HG03378 (cell line): Measurements from ENCODE around the gene DDX41.
"Not testable (repeated sequence)": the region's sequence is repeated elsewhere in the genome, so short reads cannot be mapped to it uniquely, and the experiment has no call there.

Experiments used
- ATAC-seq: cut with Tn5 transposase; IDR thresholded peaks from one replicate; pipeline ENCODE4 v1.9.1; 2021; ENCODE audit warnings: mild to moderate bottlenecking, moderate library complexity; ENCODE audit not compliant: unreplicated experiment

DDX41 gene

DNA sequence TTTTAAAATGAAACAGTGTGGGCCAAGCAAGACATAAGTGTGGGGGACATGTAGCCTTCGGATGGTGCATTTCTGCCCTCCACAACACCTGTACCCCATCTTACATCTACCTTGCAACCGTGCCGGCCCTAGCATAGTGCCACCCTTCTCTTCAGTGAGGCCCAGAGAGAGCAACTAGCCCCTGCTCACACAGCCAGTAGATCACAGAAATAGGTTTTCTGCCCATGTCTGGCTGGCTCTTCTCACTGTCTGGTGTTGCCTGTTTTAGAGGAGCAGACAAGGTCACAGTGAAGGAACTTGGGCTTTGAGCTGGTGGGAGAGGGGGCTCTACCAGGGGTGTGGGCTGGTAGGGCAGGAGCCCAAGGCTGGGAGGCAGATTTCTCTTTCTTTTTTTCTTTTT is 30.5 kb downstream of the DDX41 start:
- ATAC-seq = no peak

DNA sequence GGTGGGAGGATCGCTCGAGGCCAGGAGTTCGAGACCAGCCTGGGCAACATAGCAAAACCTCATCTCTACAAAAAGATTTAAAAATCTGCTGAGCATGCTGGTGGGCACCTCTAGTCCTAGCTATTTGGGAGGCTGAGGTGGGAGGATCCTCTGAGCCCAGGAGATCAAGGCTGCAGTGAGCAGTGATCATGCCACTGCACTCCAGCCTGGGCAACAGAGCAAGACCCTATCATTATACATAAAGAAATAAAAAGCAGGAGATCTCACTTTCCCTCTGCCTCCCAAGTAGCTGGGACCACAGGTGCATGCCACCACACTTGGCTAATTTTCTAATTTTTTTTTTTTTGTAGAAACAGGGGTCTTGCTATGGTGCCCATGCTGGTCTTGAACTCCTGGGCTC is 31.0 kb downstream of the DDX41 start:
- ATAC-seq = not testable (repeated sequence)

DNA sequence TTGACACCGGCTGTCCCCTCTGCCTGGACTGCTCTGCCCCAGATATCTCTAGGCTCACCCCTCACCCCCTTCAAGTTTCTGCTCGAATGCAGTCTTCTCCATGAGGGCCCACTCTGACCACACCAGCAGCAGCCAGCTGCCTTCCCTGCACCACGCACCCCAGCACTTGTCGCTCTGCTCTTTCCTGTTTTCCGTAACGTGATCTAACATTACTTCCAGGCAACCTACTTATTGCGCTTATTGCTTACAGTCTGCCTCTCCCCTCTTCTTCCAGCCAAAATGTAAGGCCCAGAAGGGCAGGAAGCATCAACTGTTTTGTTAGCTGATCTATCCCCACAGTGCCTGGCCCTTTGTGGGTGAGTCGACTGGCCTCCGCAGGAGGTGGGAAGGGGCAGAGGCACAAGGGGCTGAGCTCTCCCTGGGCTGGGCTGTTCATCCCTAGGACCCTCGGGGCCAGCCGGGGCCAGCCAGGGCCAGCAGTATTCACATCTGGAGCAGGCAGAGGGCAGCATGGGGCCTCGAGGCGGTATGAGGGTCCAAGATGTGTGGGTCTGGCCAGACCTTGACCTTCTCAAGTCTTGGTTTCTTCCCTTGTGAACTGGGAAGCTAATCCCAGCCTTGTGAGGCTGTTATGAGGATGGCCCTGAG is 31.7 kb downstream of the DDX41 start:
- no peak for ATAC-seq

DNA sequence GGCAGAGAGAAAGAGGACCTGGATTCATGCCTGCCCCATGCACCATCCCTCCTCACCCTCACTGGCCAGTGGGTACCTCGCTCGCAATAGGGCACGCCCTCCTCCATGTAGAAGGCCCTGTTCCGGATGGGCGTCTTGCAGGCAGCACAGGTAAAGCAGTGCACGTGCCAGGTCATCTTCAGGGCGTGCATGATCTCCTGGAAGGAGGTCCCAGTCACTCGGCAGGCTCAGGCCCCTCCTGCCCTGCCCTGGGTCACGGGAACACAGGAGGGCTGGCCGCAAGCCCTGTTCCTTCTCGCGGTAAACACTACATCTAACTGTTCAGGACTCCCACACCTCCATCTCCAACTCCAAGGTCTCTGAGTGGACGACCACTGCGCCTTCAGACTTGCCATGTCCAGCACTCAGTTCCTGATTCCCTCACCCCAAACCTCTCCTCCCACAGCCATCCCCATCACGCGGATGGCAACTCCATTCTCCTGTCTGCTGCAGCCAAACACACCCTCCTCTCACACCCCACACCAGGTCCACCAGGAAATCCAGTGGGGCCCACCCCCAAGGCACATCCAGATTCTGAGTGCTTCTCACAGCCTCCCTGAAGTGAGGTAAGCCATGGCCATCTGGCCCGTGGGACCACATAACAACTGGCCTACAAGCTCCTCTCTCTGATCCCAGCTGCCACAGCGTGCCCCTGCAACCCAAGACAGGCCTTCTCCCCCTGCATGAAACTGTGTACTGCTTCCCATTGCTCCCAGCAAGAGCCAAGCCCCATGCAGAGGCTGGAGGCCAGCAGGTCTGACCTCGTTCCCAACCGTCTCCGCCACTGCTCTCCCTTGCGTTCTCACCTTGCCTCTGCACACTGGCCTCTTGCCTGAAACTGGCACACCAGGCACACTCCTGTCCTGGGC is 32.5 kb downstream of the DDX41 start:
- ATAC-seq = no peak

DNA sequence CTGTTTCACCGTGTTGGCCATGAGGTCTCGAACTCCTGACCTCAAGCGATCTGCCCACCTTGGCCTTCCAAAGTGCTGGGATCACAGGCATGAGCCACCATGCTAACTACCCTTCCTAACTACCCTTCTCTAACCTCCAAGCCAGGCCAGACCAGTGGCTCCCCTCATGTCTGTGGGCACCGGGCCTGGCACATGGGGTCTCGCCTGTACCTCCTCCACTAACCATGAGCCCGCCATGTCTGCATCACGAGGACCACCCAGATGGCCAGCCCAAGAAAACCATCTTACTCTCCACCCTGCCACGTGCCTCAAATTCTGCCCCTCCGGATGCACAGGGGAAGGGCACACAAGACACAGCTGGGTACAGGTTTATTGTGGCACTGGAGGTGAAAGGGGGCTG is 33.7 kb downstream of the DDX41 start:
- no peak for ATAC-seq

DNA sequence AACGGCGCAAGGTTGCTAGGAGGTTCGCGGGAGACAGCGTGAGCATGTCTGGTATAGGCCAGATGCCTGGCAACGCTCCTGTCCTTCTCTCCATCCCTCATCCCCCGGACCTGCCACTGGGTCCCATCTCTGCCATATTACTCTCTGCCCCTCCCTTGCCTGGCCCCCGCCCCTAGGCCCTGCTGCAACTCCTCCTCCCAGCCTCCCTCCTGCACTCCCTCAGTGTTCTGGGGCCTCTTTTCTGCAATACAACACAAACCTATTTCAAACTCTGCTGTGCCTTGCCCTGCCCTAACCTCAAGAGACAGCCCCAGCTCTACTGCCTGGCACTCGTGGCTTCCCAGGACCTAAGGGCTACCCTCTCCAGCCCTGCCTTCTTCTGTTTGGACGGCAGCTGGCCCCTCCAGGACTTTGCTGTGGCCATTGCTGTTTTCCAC is 34.4 kb downstream of the DDX41 start:
- no peak for ATAC-seq

DNA sequence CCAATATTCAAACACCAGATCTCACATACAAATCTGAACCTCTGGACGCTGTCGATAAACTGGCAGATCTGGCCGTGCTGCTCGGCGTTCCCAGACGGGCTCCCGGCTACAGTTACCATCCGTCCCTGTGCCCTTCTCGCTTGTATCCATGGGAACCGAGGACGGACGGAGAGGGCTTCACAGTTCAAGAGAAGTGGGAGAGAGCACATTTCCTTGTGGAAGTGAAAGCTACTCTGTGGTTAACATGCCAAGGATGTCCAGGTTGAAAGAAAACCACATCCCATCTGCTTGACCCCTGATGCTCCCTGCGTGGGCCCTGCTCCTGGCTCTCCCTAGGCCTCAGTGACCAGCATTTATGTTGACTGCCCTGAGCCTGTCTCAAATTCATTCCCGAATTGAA is 37.0 kb downstream of the DDX41 start:
- ATAC-seq = no peak

DNA sequence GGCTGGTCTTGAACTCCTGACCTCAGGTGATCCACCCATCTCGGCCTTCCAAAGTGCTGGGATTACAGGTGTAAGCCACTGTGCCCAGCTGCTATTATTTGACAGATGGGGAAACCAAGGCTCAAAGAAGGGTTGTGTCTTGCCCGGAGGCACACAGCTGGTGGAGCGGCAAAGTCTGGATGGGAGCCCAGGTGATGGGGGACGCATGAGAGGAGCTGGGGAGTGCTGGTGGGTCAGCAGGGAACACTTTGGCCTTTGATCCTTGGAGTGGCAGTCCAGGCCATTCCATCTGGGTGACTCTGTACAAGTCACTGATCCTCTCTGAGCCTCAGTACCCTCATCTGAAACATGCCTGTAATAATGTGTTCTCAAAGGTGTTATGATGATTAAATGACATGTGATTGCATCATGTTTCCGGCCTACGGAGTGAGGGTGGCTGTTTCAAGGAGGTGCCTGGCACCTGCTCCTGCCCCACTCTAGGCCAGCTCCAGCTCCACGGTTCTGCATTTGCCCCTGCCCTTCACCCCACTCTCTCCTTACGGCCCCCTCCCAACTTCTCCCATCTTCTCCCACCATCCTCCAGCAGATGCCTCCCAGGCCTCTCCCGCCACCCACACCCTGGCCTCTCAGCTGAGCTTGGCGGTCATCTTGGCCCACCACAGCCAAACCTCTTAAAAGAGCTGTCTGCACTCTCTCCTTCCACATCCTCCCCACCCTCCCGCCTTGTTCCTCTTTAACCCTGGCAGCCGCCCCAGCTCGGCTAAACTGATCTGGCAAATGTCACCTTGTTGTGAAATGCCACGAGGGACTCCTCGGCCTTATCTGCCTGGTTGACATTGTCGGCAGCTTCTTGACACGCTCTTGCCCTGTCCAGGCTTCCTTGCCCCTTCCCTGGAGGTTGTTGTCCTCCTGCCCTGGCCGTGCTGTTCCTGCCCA is 37.8 kb downstream of the DDX41 start:
- ATAC-seq = no peak

DNA sequence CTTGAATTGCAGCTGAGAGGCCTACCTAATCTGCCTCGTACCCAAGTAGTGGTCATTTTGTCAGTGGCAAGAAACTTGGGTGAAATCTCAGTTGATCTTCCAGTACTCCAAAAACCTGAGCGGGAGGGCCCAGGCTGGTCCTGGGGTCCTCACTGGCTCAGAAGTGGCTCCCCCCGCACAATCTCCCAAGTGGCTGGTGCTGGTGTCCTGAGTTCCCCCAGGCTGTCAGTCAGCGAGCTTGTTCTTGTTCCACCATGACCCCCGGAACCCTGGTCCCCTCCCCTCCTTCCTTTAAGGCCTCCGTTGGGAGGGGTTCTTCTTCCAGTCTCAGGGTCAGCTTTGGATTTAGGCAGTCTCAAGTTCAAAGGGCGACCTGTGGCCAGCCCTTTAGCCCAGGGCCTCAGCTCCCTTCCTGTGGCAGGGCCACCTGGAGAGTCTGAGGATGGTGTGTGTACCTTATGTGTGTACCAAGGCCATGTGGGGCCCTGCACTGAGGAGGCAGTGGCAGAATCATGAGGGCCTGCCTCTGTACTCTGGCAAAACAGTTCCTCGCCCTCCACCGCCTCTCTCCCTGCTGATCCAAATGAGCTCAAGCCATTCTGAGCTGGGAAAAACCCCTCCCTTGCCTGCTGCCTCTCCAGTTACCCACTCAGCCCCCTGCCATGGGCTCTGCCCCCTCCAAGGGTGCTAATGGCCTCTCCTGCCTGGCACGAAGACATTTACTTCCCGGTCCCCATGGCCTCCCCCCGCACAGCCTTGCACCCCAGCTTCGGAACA is 38.9 kb downstream of the DDX41 start:
- no peak for ATAC-seq

DNA sequence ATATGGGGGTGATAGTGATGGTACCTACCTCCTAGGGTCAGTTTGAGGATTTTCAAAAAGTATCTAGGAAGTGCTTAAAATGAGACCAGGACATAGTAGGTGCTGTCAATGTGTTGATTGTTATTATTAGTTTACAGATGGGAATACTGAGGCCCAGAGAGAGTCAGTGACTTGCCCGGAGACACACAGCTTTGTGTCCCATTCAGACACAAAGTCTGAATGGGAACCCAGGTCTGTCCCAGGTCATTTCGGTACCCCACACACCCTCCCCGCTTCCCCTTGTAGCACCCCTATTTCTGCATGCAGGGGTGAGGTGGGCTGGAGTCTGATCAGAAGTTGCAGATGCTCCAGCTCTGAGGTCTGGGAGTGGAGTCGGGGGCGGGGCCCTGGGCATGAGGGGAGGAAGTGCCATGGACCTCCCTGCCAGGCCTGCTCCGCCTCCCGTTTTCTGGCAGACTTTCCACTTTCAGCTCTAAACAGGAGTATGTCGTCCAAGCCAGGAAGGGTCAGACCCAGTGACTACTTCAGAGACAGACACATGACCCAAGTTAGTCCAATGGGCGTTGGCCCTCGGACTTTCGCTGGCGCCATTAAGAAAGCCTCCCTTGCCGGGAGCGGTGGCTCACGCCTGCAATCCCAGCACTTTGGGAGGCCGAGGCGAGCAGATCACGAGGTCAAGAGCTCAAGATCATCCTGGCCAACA is 40.1 kb downstream of the DDX41 start:
- no peak for ATAC-seq

DNA sequence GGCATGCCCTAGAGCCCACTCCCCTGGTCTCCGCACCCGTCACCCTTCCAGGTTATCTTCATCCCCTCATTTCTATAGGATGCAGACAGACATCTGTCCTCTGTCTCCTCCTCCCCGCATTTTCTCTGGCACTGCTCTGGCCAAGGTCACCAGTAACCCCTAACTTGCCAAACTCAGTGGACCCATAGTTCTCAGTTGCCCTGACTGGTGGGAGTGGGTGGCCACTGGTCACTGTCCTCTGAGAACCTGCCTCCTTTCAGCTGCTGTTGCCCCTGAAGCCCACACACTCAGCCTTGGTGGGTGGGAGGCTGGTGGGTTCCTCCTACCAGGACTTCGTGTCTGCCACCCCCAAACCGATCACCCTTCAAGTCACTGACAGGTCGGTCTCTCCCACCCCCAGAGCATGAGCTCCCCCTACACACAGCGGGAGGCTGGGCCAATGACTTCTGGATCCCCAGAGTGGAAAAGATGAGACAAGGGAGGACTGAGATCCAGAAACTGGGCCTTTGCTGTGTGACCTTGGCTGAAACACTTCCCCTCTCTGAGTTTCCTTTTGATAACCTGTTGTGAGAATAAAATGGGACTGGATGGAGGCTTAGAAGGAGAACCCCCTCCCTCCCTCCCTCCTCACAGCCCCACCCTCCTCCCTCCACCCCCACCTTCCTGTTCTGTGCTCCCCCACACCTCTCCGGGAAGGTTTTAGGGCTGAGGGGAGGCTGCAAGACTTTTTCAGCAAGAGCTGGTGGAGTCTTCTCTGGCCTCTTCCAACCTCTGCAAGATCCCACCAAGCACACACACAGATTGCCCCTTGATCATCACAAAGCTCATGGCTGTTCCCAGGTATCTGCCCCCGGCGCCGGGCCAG is 41.0 kb downstream of the DDX41 start:
- ATAC-seq = no peak

DNA sequence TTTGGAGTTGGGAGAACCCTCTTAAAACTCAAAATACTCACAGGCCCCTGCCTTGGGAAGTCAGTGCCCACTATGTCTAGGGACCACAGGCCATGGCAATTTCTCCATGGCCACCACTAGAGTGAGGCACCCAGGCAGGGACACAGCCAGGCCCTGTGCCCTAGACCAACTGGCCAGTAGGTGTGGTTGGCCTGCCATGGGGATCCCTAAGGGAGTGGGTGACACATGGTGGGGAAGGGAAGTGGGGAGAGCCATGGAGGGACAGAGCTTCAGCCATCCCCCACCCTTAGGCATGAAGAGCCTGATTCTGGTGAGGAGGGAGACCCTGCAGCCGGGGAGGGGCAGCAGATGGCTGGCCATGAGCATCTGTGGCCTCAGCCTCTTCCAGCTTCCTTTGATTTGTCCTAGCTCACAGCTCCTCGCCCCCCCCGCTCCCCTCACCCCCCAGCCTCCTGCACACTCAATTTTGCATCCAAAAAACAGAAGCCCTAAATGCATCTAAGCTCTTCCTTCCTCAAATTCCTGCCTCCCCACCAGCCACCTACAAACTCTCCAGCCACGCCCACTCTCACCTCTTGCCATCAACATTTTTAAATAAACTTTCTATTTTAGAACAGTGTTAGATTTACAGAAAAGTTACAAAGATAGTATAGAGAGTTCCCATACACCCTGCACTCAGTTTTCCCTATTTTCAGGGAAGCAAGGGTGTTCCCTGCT is 41.8 kb downstream of the DDX41 start:
- ATAC-seq = no peak

DNA sequence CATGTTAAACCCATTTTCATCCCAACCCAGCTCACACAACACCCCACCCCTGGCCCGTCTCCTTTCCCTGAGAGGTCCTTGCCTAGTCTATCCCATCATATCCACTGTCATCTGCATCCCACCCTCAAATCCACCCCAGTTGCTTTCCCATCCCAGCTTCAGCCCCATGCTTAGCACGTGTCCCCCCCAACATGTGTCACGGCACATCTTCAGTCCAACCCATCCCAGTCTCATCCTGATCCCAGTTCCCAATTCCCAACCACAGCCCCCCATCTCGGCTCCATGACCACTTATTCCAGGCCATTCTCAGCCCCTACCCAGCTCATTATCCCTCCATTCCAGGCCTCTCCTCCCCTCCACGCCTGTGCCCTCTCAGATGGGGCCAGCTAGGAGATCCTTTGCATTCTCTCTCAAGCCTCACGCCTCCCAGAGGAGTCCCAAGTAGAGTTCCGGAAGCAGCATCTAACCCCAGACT is 42.7 kb downstream of the DDX41 start:
- ATAC-seq = no peak

DNA sequence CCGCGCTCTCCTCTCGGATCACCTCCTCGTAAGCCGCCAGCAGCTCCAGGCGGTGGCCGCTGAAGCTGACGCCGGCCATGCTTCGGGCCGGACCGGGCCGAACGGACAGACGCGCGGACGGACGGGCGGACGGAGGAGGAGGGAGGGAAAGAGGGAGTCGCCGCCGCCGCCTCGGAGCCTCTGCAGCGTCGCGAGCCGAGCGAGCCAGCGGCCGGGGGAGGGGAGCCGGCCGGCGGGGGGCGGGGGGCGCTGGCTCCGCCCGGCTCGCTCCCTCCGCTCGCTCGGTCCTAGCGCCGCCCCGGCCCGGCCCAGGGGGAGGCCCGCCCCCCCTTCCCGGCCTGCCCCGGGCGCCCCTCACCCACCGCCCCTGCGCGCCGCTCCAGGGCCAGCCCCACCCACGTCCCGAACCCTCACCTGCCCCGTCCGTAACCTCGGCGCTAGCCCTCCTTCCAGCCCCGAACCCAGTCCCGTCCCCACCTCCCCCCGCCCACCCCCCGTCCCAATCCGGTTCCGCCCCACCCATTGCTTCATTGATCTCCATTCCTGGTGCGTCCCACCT is 43.2 kb downstream of the DDX41 start, which contains the start of gene DBN1:
Gene DBN1 (minus strand): TSS at position 192 of the 559 bp plus-strand sequence. CDS start 113 bp downstream, at position 79.
- ATAC-seq = no peak

DNA sequence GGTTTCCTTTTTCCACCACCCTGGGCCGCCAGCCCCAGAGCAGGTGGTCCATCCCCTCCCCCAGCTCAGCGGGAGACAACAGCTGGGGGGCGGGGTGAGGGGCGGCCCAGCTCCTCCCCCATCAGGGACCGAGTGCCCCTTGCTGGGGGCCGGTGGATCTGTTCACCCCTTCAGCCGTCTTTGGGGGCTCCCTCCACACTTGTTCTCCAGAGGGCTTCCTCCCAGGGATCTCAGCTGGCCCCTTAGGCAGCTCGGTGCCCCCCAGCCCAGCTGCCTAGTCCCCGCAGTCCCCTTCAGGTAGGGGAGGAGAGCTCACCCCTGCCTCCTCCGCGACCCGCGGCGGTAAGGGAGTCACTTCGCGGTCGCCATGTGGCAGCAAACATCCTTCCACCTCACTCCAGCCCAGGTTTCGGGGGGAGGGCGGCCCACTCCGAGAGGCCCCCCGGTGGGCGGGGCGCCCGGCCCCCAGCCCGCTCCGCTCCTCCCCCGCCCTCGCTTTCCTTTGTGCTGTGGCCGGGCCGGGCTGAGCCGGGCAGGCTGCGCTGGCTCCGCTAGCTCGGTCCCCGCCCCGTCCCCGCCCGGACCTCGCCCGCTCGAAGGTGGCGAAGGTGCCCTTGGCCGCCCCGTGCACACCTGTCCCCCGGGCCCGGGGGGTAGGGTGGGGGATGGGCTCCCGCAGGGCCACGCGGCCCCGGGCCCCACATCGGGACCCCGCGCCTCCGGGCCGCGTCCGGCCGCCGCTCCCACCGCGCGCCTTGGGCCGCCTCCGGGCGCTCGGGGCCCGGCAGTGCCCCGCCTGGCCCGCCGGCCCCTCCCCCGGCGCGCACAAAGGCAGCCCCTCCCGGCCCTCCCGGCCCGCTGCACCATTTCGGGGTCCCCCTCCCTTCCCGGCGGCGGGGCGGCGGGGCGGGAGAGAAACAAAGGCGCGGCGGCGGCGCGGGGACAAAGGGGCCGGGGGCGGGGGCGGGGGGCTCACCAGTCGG is 44.0 kb downstream of the DDX41 start:
- ATAC-seq = no peak

DNA sequence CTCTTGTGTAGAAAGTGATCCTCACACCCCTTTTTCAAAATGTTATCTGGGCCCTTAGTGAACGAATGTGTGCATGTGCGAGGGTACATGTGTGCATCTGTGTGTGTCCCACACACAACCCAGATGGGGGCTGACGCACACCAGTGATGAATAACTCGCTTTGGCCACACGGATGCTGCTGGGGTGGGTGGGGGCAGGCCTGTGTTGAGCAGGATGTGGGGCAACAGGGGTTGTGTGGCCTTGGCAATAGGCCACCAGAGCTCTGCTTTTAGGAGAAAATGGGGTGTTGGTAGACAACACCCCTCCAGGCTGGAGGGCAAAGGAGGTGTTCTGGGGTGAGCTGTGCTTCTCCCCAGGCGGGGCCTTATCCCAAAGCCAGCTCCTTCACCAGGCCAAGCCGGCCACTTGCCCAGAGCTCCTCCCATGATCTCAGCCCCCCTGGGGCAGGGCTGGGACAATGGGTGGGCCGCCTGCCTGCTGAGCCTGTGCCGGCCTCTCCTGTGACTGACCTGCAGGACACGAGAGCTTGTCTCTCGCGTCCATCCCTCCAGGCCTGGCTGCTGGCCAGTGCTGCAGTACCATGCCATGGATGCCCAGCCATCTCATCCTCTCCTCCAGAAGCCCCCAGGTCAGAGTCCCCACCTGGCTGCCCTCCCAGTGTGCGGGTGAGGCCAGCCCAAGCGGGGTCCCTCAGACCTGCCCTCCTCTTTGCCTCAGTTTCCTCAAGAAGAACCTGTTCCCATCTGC is 45.0 kb downstream of the DDX41 start:
- ATAC-seq = no peak
